Lower leg skin (tissue), 3 donors: ENCODE measurements around the gene BTBD10.

Experiments
- CTCF ChIP-seq, 3 donors: fragments of 450-650 bp; IDR thresholded peaks; one replicate each; pipeline ENCODE4 v1.5.1; 2016; ENCODE audit warnings: antibody characterized with exemption in 3 of 3, mild to moderate bottlenecking in 3 of 3, moderate library complexity in 2 of 3
- POLR2A ChIP-seq, 2 donors: fragments of 450-650 bp; IDR thresholded peaks; one replicate each; pipeline ENCODE4 v1.6.1; 2016 to 2017; ENCODE audit warnings: antibody characterized with exemption in 2 of 2, mild to moderate bottlenecking in 1 of 2, moderate library complexity in 1 of 2

GRCh38 chr11:13343067-13343466 is 120.0 kb downstream of the BTBD10 start:
- no peak for TF ChIP-seq CTCF (IDR thresholded peaks at IDR 0.05)
- TF ChIP-seq POLR2A (IDR thresholded peaks at IDR 0.05), result no peak
